ENCODE measurements around the gene SPX. TPM values are rescaled to one million over a fixed set of nuclear protein-coding genes. Genes with fewer than 3 reads are reported as not detected.

The SPX gene
- polyA plus RNA-seq, 1 of the 3 experiments (the other 2 are of a cell fraction) = not detected

GRCh38 chr12:21505888-21506287 is 20.2 kb upstream of the SPX start:
- Histone ChIP-seq H3K27ac (ENCODE audit: low read depth in 2 of 2, low read length in 1 of 2) (no peak overlapping the region), H3K4me1 (ENCODE audit: control insufficient read depth in 1 of 2, insufficient read depth in 2 of 2, low read depth in 1 of 2, low read length in 1 of 2) (peaks cover 5 to 11% of the 10 kb centered on the region in 2 experiments; a peak in 3 of 4 replicates), H3K36me3 (replicated peaks in 1 of 2; ENCODE audit: control insufficient read depth in 1 of 2, insufficient read depth in 2 of 2, low read length in 1 of 2) (peaks cover 27 to 43% of the 10 kb centered on the region in 2 experiments), H3K9me2 (no peaks in the 10 kb centered on the region; the same call in 1 of the 2 replicates), H3K9ac (no peak overlapping the region), H3K4me3 (ENCODE audit: low read depth in 2 of 2, low read length in 1 of 2) (no peak overlapping the region), H3K4me2 (no peak overlapping the region), H3K79me2 (ENCODE audit: insufficient read depth) (peaks cover 89% of the 10 kb centered on the region), H2AFZ (ENCODE audit: low read depth) (no peak overlapping the region), H3K9me3 (no peaks in the 10 kb centered on the region), H3K27me3 (ENCODE audit: insufficient read depth) (no peaks in the 10 kb centered on the region), H4K20me1 (ENCODE audit: insufficient read depth) (peaks cover 62% of the 10 kb centered on the region), H3F3A (replicated peaks; ENCODE audit: insufficient read depth) (peaks cover 5% of the 10 kb centered on the region)
- POLR2A ChIA-PET = no interaction called here
- DNase-seq = no peak
- TF ChIP-seq SIN3A (IDR thresholded peaks at IDR 0.05; ENCODE audit: borderline replicate concordance, low read depth, low read length) = no peak
- TF ChIP-seq NRF1 (IDR thresholded peaks at IDR 0.05; ENCODE audit: low read depth, low read length) = no peak
- TF ChIP-seq RAD21 (IDR thresholded peaks at IDR 0.05; ENCODE audit: low read length) = no peak
- TF ChIP-seq REST (IDR thresholded peaks at IDR 0.05; ENCODE audit: low read depth, low read length) = no peak
- TF ChIP-seq IRF3 (IDR thresholded peaks at IDR 0.05; ENCODE audit: low read depth, low read length) = no peak
- TF ChIP-seq USF2 (IDR thresholded peaks at IDR 0.05; ENCODE audit: borderline replicate concordance, low read depth, low read length) = no peak
- no peak for TF ChIP-seq SMC3 (IDR thresholded peaks at IDR 0.05; ENCODE audit: low read depth, low read length)
- TF ChIP-seq ZBTB33 (IDR thresholded peaks at IDR 0.05; ENCODE audit: borderline replicate concordance, low read depth) = no peak
- TF ChIP-seq TAF1 (IDR thresholded peaks at IDR 0.05; ENCODE audit: borderline replicate concordance, low read depth, low read length) = no peak
- TF ChIP-seq MEF2A (IDR thresholded peaks at IDR 0.05; ENCODE audit: borderline replicate concordance, low read depth) = no peak
- no peak for TF ChIP-seq EZH2phosphoT487 (IDR thresholded peaks at IDR 0.05; ENCODE audit: borderline replicate concordance, low read depth)
- TF ChIP-seq FOXM1 (IDR thresholded peaks at IDR 0.05; ENCODE audit: low read depth) = no peak
- no peak for TF ChIP-seq POLR2AphosphoS5 (IDR thresholded peaks at IDR 0.05; ENCODE audit: low read depth, low read length)
- 64% methylated on average over 2 of the region's 2 CpGs for WGBS (ENCODE audit: low lambda C conversion rate)
- CTCF ChIA-PET = no interaction called here

Measured in SK-N-SH (cell line).